Fibroblast of lung (primary cell): Measurements from ENCODE around the gene COX6B1. TPM values are rescaled to one million over a fixed set of nuclear protein-coding genes. Genes with fewer than 3 reads are reported as not detected.
"Not testable (repeated sequence)": the region's sequence is repeated elsewhere in the genome, so short reads cannot be mapped to it uniquely, and the experiment has no call there.

Experiments used
- DNase-seq, 2 donors: peaks; one replicate each; pipeline versions ENCODE4 v3.0.0 to v3.0.0-alpha.2; 2010; ENCODE audit warnings: low read depth in 2 of 2
- H2AFZ ChIP-seq: 2 replicates; pipeline ENCODE4 v1.5.1; 2012; ENCODE audit warnings: low read length, control low read depth, inconsistent platforms
- H3K27ac ChIP-seq: 2 replicates; pipeline ENCODE4 v1.5.1; 2011; ENCODE audit warnings: low read length, control low read depth; ENCODE audit not compliant: insufficient read depth
- H3K27me3 ChIP-seq: 2 replicates; pipeline ENCODE4 v1.5.1; 2011; ENCODE audit warnings: mild to moderate bottlenecking, low read length; ENCODE audit not compliant: control insufficient read depth, insufficient read depth
- H3K36me3 ChIP-seq: 2 replicates; pipeline ENCODE4 v1.5.1; 2011; ENCODE audit warnings: low read length; ENCODE audit not compliant: control insufficient read depth, insufficient read depth
- H3K4me1 ChIP-seq: 2 replicates; pipeline ENCODE4 v1.5.1; 2011; ENCODE audit warnings: low read length; ENCODE audit not compliant: control insufficient read depth, insufficient read depth; ENCODE audit errors: extremely low read depth
- H3K4me2 ChIP-seq: 2 replicates; pipeline ENCODE4 v1.5.1; 2011; ENCODE audit warnings: low read length, control low read depth; ENCODE audit not compliant: insufficient read depth; ENCODE audit errors: extremely low read depth
- H3K4me3 ChIP-seq, 4 experiments: fragments of 200-600 bp in 1 of 4; sonication (generic) in 1 of 4; replicated peaks in 1 of 4; 2 replicates each; pipeline ENCODE4 v1.5.1; 2011 to 2016; ENCODE audit warnings: low read length in 4 of 4, low read depth in 3 of 4, mild to moderate bottlenecking in 3 of 4, control low read depth in 2 of 4, inconsistent platforms in 1 of 4, mixed read lengths in 1 of 4; ENCODE audit not compliant: insufficient read depth in 1 of 4; ENCODE audit errors: control extremely low read depth in 1 of 4
- H3K79me2 ChIP-seq: 2 replicates; pipeline ENCODE4 v1.5.1; 2012; ENCODE audit warnings: mild to moderate bottlenecking, low read length, inconsistent platforms; ENCODE audit not compliant: control insufficient read depth, insufficient read depth
- H3K9ac ChIP-seq: 2 replicates; pipeline ENCODE4 v1.5.1; 2011; ENCODE audit warnings: mild to moderate bottlenecking, low read length, control low read depth; ENCODE audit not compliant: insufficient read depth
- H3K9me3 ChIP-seq: 2 replicates; pipeline ENCODE4 v1.5.1; 2012; ENCODE audit warnings: low read depth, low read length; ENCODE audit not compliant: control insufficient read depth, insufficient read depth
- H4K20me1 ChIP-seq: 2 replicates; pipeline ENCODE4 v1.5.1; 2011; ENCODE audit warnings: low read length; ENCODE audit not compliant: control insufficient read depth, insufficient read depth; ENCODE audit errors: extremely low read depth
- CTCF ChIP-seq, 2 donors: IDR thresholded peaks in 1 of 2; conservative IDR thresholded peaks in 1 of 2; 1 replicate in 1 of 2; 2 replicates in 1 of 2; pipeline ENCODE4 v1.5.1; 2011 to 2012; ENCODE audit warnings: low read length in 2 of 2, control low read depth in 1 of 2, inconsistent platforms in 1 of 2, low read depth in 1 of 2, mild to moderate bottlenecking in 1 of 2
- EZH2 ChIP-seq: IDR thresholded peaks from 2 replicates; pipeline ENCODE4 v1.5.1; 2012; ENCODE audit warnings: low read length, control low read depth, mild to moderate bottlenecking; ENCODE audit errors: missing control alignments
- polyA minus RNA-seq: library from RNA; depleted of rRNA, polyadenylated mRNA; stranded (reverse); fragments of >200 nt; gene quantifications from 2 replicates; pipeline ENCODE4 v1.2.3, GENCODE V29; 2011; ENCODE audit warnings: low replicate concordance
- polyA plus RNA-seq, 2 donors: library from polyadenylated mRNA; depleted of rRNA in 1 of 2; stranded (reverse) in 1 of 2; unstranded in 1 of 2; fragments of >200 nt; gene quantifications; 2 replicates each; pipeline ENCODE4 v1.2.1, GENCODE V29; 2011 to 2012; ENCODE audit warnings: missing spikeins in 1 of 2
- total RNA-seq: library from RNA; depleted of rRNA; stranded (reverse); fragments of >200 nt; gene quantifications from 2 replicates; pipeline ENCODE4 v1.2.1, GENCODE V29; 2014

COX6B1 gene, protein sequence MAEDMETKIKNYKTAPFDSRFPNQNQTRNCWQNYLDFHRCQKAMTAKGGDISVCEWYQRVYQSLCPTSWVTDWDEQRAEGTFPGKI
- total RNA-seq (194 and 279 TPM in 2 replicates), polyA plus RNA-seq (382 and 499 TPM in 2 replicates), polyA minus RNA-seq (460 and 636 TPM in 2 replicates)
- 591 and 688 TPM in 2 replicates for polyA plus RNA-seq (2012)

- Histone ChIP-seq H3K27me3 (no peaks in the 10 kb centered on the region), H3K4me2 (peak within 1 kb of the TSS; percentile 96), H3K27ac (peak within 1 kb of the TSS; percentile 53), H3K9ac (peak within 1 kb of the TSS; percentile 52), H3K79me2 (peaks cover 16% of the 10 kb centered on the region), H2AFZ (peak within 1 kb of the TSS; percentile 9), H3K9me3 (no peaks in the 10 kb centered on the region), H3K4me1 (peaks cover 4% of the 10 kb centered on the region), H4K20me1 (no peaks in the 10 kb centered on the region), H3K4me3 (peak within 1 kb of the TSS; percentile 50 to 92 (median 78)), H3K36me3 (no peaks in the 10 kb centered on the region)
- peak; percentile 96 to 97 for DNase-seq
- TF ChIP-seq CTCF (conservative IDR thresholded peaks at IDR 0.05 in 1 of 2, IDR thresholded peaks at IDR 0.05 in 1 of 2; ENCODE audit: low read depth in 1 of 2, low read length in 2 of 2) (no peak), EZH2 (no peak)
Observed at GRCh38 chr19:35648017-35648961, at the start of gene COX6B1. Gene COX6B1, plus strand, starts transcription at chr19:35648323. Its CDS starts 2,921 bp downstream, at chr19:35651244.

GRCh38 chr19:35601971-35602370 is 46.2 kb upstream of the COX6B1 start:
- H4K20me1 ChIP-seq: no peaks in the 10 kb centered on the region

DNA sequence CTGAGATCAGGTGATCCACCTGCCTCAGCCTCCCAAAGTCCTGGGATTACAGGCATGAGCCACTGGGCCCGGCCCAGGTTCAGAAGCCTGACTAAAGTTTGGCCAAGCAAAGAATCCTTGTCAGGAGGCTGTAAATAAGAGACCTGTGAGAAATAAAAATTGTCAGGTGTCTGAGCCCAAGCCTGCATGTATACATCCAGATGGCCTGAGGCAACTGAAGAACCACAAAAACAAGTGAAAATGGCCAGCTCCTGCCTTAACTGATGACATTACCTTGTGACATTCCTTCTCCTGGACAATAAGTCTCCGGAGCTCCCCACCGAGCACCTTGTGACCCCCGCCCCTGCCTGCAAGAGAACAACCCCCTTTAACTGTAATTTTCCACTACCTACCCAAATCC is 43.7 kb upstream of the COX6B1 start:
- H3K4me3 ChIP-seq, DNase-seq, H3K9me3 ChIP-seq, H3K4me1 ChIP-seq, H3K4me2 ChIP-seq, H2AFZ ChIP-seq, H3K79me2 ChIP-seq, H3K36me3 ChIP-seq, H3K27ac ChIP-seq, H3K27me3 ChIP-seq, H3K9ac ChIP-seq, H4K20me1 ChIP-seq: not testable (repeated sequence)

More at GRCh38 chr19:35601971-35602370, 46.2 kb upstream of the COX6B1 start:
- H3K79me2 ChIP-seq: no peaks in the 10 kb centered on the region
- H3K27me3 ChIP-seq: no peaks in the 10 kb centered on the region
- no peak for TF ChIP-seq CTCF (conservative IDR thresholded peaks at IDR 0.05 in 1 of 2, IDR thresholded peaks at IDR 0.05 in 1 of 2; ENCODE audit: low read depth in 1 of 2, low read length in 2 of 2)
- TF ChIP-seq EZH2: no peak
- no peak overlapping the region for H3K27ac ChIP-seq
- no peak overlapping the region for H3K4me2 ChIP-seq
- H2AFZ ChIP-seq: no peak overlapping the region
- H3K9me3 ChIP-seq: no peaks in the 10 kb centered on the region
- DNase-seq: no peak
- no peak overlapping the region for H3K9ac ChIP-seq
- no peaks in the 10 kb centered on the region for H3K36me3 ChIP-seq
- no peak overlapping the region for H3K4me3 ChIP-seq
- H3K4me1 ChIP-seq: no peaks in the 10 kb centered on the region

DNA sequence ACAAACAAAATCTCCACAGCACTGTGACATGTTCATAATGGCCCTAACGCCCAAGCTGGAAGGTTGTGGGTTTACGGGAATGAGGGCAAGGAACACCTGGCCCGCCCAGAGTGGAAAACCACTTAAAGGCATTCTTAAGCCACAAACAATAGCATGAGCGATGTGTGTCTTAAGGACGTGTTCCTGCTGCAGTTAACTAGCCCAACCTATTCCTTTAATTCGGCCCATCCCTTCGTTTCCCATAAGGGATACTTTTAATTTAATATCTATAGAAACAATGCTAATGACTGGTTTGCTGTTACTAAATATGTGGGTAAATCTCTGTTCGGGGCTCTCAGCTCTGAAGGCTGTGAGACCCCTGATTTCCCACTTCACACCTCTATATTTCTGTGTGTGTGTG is 41.0 kb upstream of the COX6B1 start:
- H3K4me3 ChIP-seq, H3K9ac ChIP-seq, H2AFZ ChIP-seq, H3K36me3 ChIP-seq, DNase-seq, H4K20me1 ChIP-seq, H3K4me1 ChIP-seq, H3K79me2 ChIP-seq, H3K4me2 ChIP-seq, H3K9me3 ChIP-seq, H3K27ac ChIP-seq, H3K27me3 ChIP-seq: not testable (repeated sequence)
